Fibroblast of villous mesenchyme (primary cell): ENCODE results near the gene ARSH. TPM values are rescaled to one million over a fixed set of nuclear protein-coding genes. Genes with fewer than 3 reads are reported as not detected.
"Not testable (repeated sequence)": the region's sequence is repeated elsewhere in the genome, so short reads cannot be mapped to it uniquely, and the experiment has no call there.

Experiments used
- DNase-seq: peaks from one replicate; pipeline ENCODE4 v3.0.0-alpha.2; 2010; ENCODE audit warnings: low read depth
- H3K4me3 ChIP-seq: 2 replicates; pipeline ENCODE4 v1.5.1; 2011; ENCODE audit warnings: low read depth, mild to moderate bottlenecking, low read length
- CTCF ChIP-seq: IDR thresholded peaks from 2 replicates; pipeline ENCODE4 v1.5.1; 2012; ENCODE audit warnings: low read depth, mild to moderate bottlenecking, low read length; ENCODE audit not compliant: insufficient read depth
- total RNA-seq: library from RNA; depleted of rRNA; stranded (reverse); fragments of >200 nt; gene quantifications from 2 replicates; pipeline ENCODE4 v1.2.3, GENCODE V29; 2012

The ARSH gene
- total RNA-seq, 1 donor: not detected

- DNase-seq: no peak
- TF ChIP-seq CTCF: no peak
- H3K4me3 ChIP-seq: no peak overlapping the region
Measured at GRCh38 chrX:3037218-3037617, 30.9 kb downstream of the ARSH start.

- DNase-seq: no peak
- H3K4me3 ChIP-seq: no peak overlapping the region
- TF ChIP-seq CTCF: no peak
Measured at GRCh38 chrX:3044196-3044595, 37.9 kb downstream of the ARSH start.

GRCh38 chrX:3044671-3045070, 38.3 kb downstream of the ARSH start:
- no peak for TF ChIP-seq CTCF
- no peak for DNase-seq
- H3K4me3 ChIP-seq: no peak overlapping the region

- H3K4me3 ChIP-seq: no peak overlapping the region
- no peak for TF ChIP-seq CTCF
- peak; percentile 23 for DNase-seq
Measured at GRCh38 chrX:3046253-3047240, 40.2 kb downstream of the ARSH start.

- H3K4me3 ChIP-seq, DNase-seq: not testable (repeated sequence)
Measured at GRCh38 chrX:3050523-3051175, 44.3 kb downstream of the ARSH start.

- H3K4me3 ChIP-seq: no peak overlapping the region
- TF ChIP-seq CTCF: no peak
- DNase-seq: no peak
Measured at GRCh38 chrX:3052860-3053259, 46.5 kb downstream of the ARSH start.

GRCh38 chrX:3066555-3066954, 60.2 kb downstream of the ARSH start:
- no peak for TF ChIP-seq CTCF
- DNase-seq: peak; percentile 34
- no peak overlapping the region for H3K4me3 ChIP-seq
